Activated gamma-delta T cell (primary cell): ENCODE measurements around the gene DRP2.
"Not testable (repeated sequence)": the region's sequence is repeated elsewhere in the genome, so short reads cannot be mapped to it uniquely, and the experiment has no call there.

Experiments used
- DNase-seq: peaks from one replicate; lab custom pipeline; 2025; lab: John Stamatoyannopoulos, UW

Gene DRP2

GRCh38 chrX:101232316-101232715 is 12.7 kb downstream of the DRP2 start:
- DNase-seq = no peak

- DNase-seq = no peak
Observed at GRCh38 chrX:101237041-101237440, 17.5 kb downstream of the DRP2 start.

GRCh38 chrX:101241531-101241930 is 21.9 kb downstream of the DRP2 start:
- DNase-seq = no peak

GRCh38 chrX:101252634-101253033 is 33.0 kb downstream of the DRP2 start:
- no peak for DNase-seq

- DNase-seq = no peak
Observed at GRCh38 chrX:101257448-101258258, 38.1 kb downstream of the DRP2 start.

GRCh38 chrX:101258259-101258581 is 38.6 kb downstream of the DRP2 start:
- no peak for DNase-seq

- DNase-seq = no peak
Observed at GRCh38 chrX:101260435-101260834, 40.8 kb downstream of the DRP2 start.

GRCh38 chrX:101262590-101262989 is 43.0 kb downstream of the DRP2 start:
- no peak for DNase-seq

GRCh38 chrX:101263766-101264165 is 44.2 kb downstream of the DRP2 start:
- no peak for DNase-seq

- no peak for DNase-seq
Observed at GRCh38 chrX:101265869-101266428, 46.4 kb downstream of the DRP2 start.

GRCh38 chrX:101274198-101274597 is 54.6 kb downstream of the DRP2 start:
- no peak for DNase-seq

GRCh38 chrX:101276238-101276637 is 56.7 kb downstream of the DRP2 start:
- DNase-seq = no peak

- DNase-seq = no peak
Observed at GRCh38 chrX:101287402-101287801, 67.8 kb downstream of the DRP2 start.

- no peak for DNase-seq
Observed at GRCh38 chrX:101290957-101291603, 71.5 kb downstream of the DRP2 start, which contains the start of gene TAF7L. TAF7L (minus strand) TSS chrX:101291334; CDS start chrX:101287543, 3,791 bp downstream.

GRCh38 chrX:101295603-101296002 is 76.0 kb downstream of the DRP2 start:
- not testable (repeated sequence) for DNase-seq

- no peak for DNase-seq
Observed at GRCh38 chrX:101303790-101304189, 84.2 kb downstream of the DRP2 start.
